Esophagus squamous epithelium (tissue), 4 donors: ENCODE data around the gene DESI1.

Source experiments
- CTCF ChIP-seq, 6 experiments: fragments of 450-650 bp in 4 of 6; fragments of 200-600 bp in 2 of 6; sonication (generic) in 2 of 6; IDR thresholded peaks; one replicate each; pipeline ENCODE4 v1.5.1; 2016 to 2019; ENCODE audit warnings: antibody characterized with exemption in 6 of 6, mild to moderate bottlenecking in 4 of 6, moderate library complexity in 4 of 6
- POLR2A ChIP-seq, 4 donors: fragments of 450-650 bp; IDR thresholded peaks; one replicate each; pipeline ENCODE4 v1.6.1; 2017; ENCODE audit warnings: antibody characterized with exemption in 4 of 4, mild to moderate bottlenecking in 4 of 4, moderate library complexity in 3 of 4

- no peak for TF ChIP-seq CTCF (IDR thresholded peaks at IDR 0.05)
- TF ChIP-seq POLR2A (IDR thresholded peaks at IDR 0.05) = no peak
These were observed 57.7 kb downstream of the DESI1 start for GRCh38 chr22:41563051-41563711.
